ENCODE measurements around the gene KLHL35. TPM values are rescaled to one million over a fixed set of nuclear protein-coding genes. Genes with fewer than 3 reads are reported as not detected.

Gene KLHL35
- total RNA-seq, 1 donor from 2014 or later, result 12.5 TPM

GRCh38 chr11:75406338-75406777 is 26.6 kb downstream of the KLHL35 start:
- no peak for TF ChIP-seq CTCF (IDR thresholded peaks at IDR 0.05)
- H3K9me3 Mint-ChIP-seq (ENCODE audit: low read depth), result no peaks in the 10 kb centered on the region
- H3K27ac Mint-ChIP-seq (ENCODE audit: unreplicated experiment), result no peak overlapping the region
- no peak for DNase-seq (ENCODE audit: low spot score)
- H3K4me3 Mint-ChIP-seq (ENCODE audit: unreplicated experiment), result no peak overlapping the region
- peaks cover 36% of the 10 kb centered on the region for H3K4me1 Mint-ChIP-seq (ENCODE audit: low read depth)
- H3K36me3 Mint-ChIP-seq (ENCODE audit: low read depth), result peaks cover 44% of the 10 kb centered on the region
- H3K27me3 Mint-ChIP-seq (ENCODE audit: low read depth), result no peaks in the 10 kb centered on the region

- Mint-ChIP-seq H3K4me3 (ENCODE audit: unreplicated experiment) (no peak overlapping the region), H3K27me3 (ENCODE audit: low read depth) (no peaks in the 10 kb centered on the region), H3K4me1 (ENCODE audit: low read depth) (peaks cover 50% of the 10 kb centered on the region), H3K36me3 (ENCODE audit: low read depth) (peaks cover 46% of the 10 kb centered on the region), H3K27ac (ENCODE audit: unreplicated experiment) (peak overlapping the region; percentile 77), H3K9me3 (ENCODE audit: low read depth) (no peaks in the 10 kb centered on the region)
- TF ChIP-seq CTCF (IDR thresholded peaks at IDR 0.05), result no peak
- DNase-seq (ENCODE audit: low spot score), result no peak
These were observed 28.9 kb downstream of the KLHL35 start for GRCh38 chr11:75403983-75404658.

- H3K9me3 Mint-ChIP-seq (ENCODE audit: low read depth), result no peaks in the 10 kb centered on the region
- H3K27ac Mint-ChIP-seq (ENCODE audit: unreplicated experiment), result peak overlapping the region; percentile 77
- H3K27me3 Mint-ChIP-seq (ENCODE audit: low read depth), result no peaks in the 10 kb centered on the region
- peaks cover 51% of the 10 kb centered on the region for H3K4me1 Mint-ChIP-seq (ENCODE audit: low read depth)
- no peak overlapping the region for H3K4me3 Mint-ChIP-seq (ENCODE audit: unreplicated experiment)
- TF ChIP-seq CTCF (IDR thresholded peaks at IDR 0.05), result no peak
- H3K36me3 Mint-ChIP-seq (ENCODE audit: low read depth), result peaks cover 45% of the 10 kb centered on the region
- DNase-seq (ENCODE audit: low spot score), result no peak
These were observed 30.0 kb downstream of the KLHL35 start for GRCh38 chr11:75403037-75403436.

- TF ChIP-seq CTCF (IDR thresholded peaks at IDR 0.05), result no peak
- Mint-ChIP-seq H3K27ac (ENCODE audit: unreplicated experiment) (peak overlapping the region; percentile 71), H3K4me1 (ENCODE audit: low read depth) (peaks cover 45% of the 10 kb centered on the region), H3K36me3 (ENCODE audit: low read depth) (peaks cover 40% of the 10 kb centered on the region), H3K27me3 (ENCODE audit: low read depth) (no peaks in the 10 kb centered on the region), H3K9me3 (ENCODE audit: low read depth) (no peaks in the 10 kb centered on the region), H3K4me3 (ENCODE audit: unreplicated experiment) (peak overlapping the region; percentile 95)
- DNase-seq (ENCODE audit: low spot score), result no peak
These were observed 30.8 kb downstream of the KLHL35 start for GRCh38 chr11:75402002-75402773.

GRCh38 chr11:75400146-75400865 is 32.7 kb downstream of the KLHL35 start:
- DNase-seq (ENCODE audit: low spot score), result no peak
- no peak for TF ChIP-seq CTCF (IDR thresholded peaks at IDR 0.05)
- Mint-ChIP-seq H3K27me3 (ENCODE audit: low read depth) (no peaks in the 10 kb centered on the region), H3K36me3 (ENCODE audit: low read depth) (peaks cover 36% of the 10 kb centered on the region), H3K9me3 (ENCODE audit: low read depth) (no peaks in the 10 kb centered on the region), H3K4me1 (ENCODE audit: low read depth) (peaks cover 45% of the 10 kb centered on the region), H3K27ac (ENCODE audit: unreplicated experiment) (peak overlapping the region; percentile 96), H3K4me3 (ENCODE audit: unreplicated experiment) (peak overlapping the region; percentile 95)
